HG03558 (cell line): ENCODE measurements around the gene FNDC11.

Source experiments
- ATAC-seq: cut with Tn5 transposase; IDR thresholded peaks from one replicate; pipeline ENCODE4 v1.9.1; 2021; ENCODE audit warnings: moderate number of reproducible peaks; ENCODE audit not compliant: unreplicated experiment; ENCODE audit errors: extremely low read depth

The FNDC11 gene

GRCh38 chr20:63539092-63539430 is 14.9 kb upstream of the FNDC11 start:
- ATAC-seq = no peak

- ATAC-seq = no peak
Measured at GRCh38 chr20:63539441-63540370, 14.3 kb upstream of the FNDC11 start.

DNA sequence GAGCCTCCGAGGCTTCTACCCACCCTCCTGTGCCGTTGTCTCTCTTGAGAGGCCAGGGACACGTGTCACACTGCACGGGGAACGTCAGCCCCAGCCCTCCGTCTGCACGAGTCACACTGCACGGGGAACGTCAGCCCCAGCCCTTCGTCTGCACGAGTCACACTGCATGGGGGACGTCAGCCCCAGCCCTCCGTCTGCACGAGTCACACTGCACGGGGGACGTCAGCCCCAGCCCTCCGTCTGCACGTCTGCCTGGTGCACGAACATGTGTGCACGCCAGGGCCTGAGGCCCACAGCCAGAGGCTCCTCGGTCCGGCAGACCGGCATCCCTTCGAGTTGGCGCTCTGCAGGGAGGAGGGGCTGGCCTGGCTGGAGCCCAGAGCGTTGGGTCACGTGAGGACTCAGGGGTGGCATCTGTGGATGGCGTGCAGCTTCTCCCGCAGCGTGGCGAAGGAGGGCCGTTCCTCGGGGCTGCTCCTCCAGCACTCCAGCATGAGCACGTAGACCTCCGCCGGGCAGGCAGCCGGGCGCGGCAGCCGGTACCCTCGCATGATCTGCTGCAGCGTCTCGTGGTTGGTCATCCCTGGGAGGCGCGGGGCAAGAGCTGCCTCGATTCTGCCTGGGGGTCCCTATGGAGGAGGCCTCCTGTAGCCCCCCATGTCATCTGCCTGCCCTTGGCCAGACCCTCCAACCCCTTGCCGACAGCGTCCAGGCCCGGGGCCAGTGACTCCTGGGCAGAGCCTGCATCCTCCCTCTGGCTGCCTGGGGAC is 13.4 kb upstream of the FNDC11 start:
- ATAC-seq = no peak

DNA sequence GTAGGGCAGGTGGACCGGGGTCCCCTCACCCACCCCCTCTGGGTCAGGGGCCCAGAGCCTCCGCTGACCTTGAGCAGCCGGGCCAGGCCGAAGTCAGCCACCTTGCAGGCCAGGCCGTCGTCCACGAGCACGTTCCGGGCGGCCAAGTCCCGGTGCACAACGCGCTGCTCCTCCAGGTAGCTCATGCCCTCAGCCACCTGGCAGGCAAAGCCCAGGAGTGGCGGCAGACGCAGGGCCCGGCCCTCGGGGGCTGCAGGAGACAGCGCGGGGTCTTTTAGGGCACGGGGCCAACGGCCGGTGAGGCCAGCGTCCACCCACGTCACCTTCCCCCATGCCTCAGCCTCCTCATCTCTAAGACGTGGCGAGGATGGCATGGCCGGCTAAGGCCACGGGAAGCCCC is 12.6 kb upstream of the FNDC11 start:
- no peak for ATAC-seq

DNA sequence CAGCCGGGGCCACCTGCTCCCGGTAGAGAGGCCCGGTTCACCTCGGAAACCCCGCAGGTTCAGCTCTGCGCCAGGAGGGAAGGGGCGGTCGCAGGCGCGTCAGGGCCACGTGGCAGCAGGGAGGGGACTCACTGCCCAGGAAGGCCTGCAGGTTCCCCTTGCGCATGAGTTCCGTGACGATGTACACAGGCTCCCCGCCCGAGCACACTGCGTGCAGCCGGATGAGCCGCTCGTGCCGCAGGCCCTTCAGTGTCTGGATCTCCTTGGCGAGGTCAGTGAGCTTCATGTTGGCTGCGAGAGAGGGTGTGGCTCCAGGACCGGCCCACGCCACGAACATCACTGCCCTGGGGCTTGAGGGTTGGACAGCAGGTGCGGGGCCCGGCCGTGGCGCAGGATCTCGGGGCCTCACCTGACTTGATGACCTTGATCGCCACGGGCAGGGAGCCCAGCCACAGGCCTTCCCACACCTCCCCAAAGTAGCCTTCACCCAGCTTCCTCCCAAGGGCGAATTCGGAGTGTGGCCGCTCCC is 11.9 kb upstream of the FNDC11 start:
- ATAC-seq = no peak

GRCh38 chr20:63542696-63543095 is 11.3 kb upstream of the FNDC11 start:
- no peak for ATAC-seq

DNA sequence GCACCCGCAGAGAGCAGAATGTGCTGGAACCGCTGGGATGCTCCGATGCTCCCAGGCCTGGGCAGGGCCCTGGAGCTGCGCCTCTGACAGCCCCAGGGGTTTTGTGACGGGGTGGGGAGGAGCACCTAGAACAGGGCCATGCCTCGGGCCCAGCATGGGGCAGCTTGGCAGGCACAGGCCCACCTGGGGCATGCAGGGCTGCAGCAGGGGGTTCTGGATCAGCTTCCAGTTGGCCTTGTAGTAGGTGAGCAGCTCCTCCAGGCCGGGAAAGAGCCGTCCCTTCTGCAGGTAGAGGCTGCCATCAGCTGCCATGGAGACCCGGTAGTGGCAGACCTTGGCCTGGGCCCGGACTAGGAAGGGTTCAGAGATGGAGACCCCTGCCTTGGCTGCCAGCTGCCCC is 10.8 kb upstream of the FNDC11 start:
- ATAC-seq = no peak

- no peak for ATAC-seq
Measured at GRCh38 chr20:63543733-63544132, 10.2 kb upstream of the FNDC11 start.

DNA sequence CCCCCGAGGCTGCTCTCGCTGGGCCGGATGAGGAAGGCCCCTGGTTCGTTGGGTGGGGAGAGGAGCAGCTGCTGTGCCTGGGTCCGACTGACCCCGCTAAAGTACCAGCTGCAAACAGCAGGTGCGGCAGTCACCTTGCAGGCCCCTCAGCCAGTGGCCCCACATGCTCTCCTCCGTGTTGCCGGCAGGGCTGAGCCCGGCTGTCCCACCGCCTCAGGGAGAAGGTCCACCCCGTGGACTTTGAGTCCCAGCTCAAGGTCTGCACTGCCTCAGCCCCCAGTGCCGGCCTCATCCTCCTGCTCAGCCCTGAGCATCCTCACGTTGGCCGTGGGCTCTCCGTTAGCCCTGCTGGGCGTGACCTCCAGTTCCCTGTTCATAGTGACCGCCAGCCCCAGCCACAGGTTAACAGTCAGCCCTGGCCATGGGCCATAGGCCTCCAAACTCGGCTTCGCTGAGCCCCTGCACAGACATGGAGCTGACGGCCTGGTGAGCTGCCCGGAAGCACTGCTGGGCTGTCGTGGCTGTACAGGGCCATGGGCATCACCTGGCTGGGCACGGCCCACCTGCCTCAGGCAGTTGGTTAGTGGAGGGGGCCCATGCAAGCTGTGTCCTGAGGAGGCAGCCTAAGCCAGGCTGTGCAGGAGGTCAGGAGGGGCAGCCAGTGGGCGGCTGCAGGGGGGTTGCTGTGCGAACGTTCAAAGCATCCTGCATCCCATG is 9.6 kb upstream of the FNDC11 start:
- no peak for ATAC-seq

DNA sequence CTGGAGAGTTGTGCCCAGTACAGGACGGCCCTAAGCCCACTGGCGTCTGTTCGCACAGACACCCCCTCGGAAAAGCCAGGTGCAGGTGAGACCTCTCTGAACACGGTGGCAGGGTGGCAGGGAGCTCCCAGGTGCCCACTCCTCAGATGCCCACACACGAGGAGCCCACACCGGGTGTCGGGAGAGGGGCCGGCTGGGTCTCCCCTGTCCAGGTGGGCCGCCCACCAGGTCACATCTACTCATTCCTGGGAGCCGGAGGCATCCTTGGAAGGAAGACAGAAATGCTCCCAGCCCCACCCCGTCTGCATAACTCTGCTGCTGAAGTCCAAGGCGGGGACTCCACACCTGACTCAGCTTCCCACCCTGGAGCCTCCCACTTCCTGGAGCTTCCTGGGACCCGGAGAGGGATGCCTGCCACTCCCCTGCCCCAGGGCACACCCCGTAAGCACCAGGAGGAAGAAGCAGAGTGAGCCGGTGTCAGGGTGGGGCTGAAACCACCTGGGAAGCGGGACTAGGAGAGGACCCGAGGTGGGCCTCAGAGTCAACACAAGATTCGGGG is 8.9 kb upstream of the FNDC11 start:
- no peak for ATAC-seq

DNA sequence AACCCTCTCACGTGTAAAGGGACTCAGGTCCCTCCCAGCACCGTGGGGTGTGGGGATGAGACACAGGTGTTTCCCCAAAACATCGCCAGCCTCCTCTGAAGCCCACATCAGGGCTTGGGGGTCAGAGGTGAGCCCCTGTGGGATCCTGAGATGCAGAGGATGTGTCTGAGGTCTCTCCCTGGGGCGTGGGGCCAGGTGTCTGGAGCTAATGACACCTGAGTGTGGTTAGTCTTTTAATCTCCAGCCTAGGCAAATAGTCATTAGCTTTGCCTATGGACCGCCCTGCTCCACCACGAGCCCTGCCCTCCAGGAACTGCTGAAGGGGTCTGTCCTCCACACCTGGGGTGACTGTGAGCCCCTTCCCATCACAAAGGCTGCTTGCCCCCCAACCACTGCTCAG is 8.1 kb upstream of the FNDC11 start:
- no peak for ATAC-seq

- ATAC-seq = no peak
Measured at GRCh38 chr20:63546256-63546955, 7.6 kb upstream of the FNDC11 start.

DNA sequence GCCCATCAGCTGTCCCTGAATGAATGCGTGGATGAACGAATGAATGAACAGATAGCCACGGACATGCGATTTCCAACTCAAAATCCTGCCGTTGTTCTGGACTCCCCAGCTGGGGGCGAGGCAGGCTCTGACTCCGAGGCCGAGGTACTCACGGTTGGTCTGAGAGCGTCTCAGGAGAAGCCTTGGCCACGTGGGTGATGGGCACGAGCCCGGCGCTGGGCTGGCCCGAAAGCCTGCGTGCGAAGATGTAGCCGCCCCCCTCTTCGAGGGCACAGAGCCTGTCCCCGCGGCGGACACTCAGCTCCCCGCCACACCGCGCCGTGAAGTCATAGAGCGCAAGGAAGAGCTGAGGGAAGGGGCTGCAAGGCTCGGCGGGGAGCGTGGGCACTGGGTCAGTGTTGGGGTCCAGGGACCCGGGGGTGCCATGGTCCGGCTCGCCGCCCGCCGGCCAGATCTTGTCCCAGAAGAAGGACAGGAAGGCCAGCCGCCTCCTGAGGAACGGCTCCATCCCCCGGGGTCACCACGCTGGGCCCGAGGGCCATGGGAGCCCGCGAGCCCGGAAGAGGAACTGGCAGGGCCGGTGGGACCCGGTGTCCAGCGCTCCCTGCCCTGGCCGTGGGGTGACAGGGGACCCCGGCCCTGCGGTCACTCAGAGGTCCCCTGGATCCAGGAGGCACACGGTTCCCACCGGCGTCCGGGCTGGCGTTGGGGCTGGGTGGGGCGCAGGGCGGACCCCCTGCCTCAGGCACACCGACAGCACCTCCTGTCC is 6.8 kb upstream of the FNDC11 start:
- no peak for ATAC-seq

DNA sequence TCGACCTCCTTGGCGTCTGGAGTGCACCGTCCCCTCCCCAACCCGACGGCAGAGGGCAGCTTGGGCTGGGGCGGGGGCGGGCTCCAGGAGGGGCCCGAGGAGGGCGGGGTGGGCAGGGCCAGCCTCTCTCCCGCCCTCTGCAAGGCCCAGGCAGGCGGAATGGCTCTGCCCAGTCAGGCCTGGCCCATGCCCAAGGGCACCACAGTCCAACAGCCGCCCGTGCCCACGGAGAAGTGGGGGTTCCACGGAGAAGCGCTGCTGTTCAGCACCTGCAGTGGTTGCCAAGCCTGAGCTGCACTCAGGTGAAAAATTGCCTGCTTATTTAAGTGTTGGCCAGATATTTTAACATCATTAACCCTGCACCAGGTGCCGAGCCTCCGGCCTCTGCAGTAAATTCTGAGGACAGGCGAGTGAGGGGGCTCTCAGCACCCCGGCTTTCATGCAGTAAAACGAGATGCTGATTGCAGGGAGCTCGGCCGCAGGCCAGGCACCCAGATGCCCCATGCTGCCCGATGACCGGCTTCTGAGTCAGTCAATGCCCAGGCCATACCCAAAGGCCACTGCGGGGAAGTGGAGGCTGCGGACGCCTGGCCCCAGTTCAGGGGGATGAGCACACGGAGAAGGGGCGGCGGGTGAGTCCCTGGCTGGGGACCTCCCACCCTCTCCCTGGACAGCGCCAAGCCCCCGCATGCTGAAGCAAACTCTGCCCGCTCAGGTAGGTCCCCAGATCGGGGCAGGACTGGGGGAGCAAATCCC is 6.1 kb upstream of the FNDC11 start, which contains the start of gene SRMS:
TSS of gene SRMS (minus strand) at position 25 of the 756 bp plus-strand sequence. CDS start 286 bp downstream, outside the sequence.
- ATAC-seq = no peak

DNA sequence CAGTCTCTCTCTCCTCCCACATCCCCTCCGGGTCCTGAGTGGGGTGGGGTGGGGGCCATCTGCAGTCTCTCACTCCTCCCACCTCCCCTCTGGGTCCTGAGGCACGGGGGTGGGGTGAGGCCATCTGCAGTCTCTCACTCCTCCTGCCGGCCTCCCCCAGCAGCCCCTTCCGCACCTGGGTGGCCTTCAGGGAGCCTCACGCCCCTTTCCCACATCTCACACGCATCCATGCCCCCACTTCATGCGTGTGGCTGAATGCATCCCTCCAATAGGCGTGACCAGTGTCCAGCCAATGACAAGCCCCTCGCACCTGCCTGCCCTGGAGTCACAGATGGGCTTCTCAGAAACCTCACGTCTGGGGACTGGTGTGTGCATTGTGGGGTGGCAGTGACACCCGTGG is 5.4 kb upstream of the FNDC11 start:
- ATAC-seq = no peak

GRCh38 chr20:63549019-63549418 is 4.9 kb upstream of the FNDC11 start:
- no peak for ATAC-seq

DNA sequence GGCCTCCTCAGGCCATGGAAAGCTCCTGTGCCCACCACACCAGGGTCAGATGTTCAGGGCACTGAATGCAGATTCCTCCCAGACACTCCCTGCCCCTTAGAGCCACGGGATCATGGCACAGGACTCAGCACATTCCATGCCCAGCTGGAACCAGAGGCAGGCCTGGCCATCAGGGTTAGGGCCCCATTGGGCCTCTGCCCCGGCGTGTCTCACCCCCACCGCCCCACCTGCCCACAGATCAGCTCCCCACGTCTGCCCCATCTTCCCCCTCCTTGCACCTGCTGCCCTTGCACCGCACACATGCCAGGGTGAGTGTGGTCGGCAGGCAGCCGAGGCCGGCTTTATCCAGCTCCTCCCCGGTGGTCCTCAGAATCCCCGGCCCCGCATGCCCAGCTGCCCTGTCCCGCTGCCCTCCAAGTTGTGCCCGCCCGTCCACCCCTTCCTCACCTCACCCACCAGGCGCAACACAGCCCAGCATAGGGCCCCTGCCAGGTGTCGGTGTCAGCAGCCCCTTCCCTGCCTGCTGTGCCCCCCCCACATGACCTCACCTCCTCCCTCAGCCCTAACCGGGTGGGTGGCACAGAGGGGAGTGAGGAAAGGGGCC is 4.2 kb upstream of the FNDC11 start:
- ATAC-seq = no peak

GRCh38 chr20:63551068-63551467 is 2.9 kb upstream of the FNDC11 start:
- no peak for ATAC-seq
